Prostate gland (tissue), 2 donors: ENCODE data around the gene IGBP1. TPM values are rescaled to one million over a fixed set of nuclear protein-coding genes. Genes with fewer than 3 reads are reported as not detected.
A peak's percentile ranks its signal among the peaks of the same experiment; 100 is the strongest.

Source experiments
- DNase-seq: peaks from one replicate; pipeline ENCODE4 v3.0.0-alpha.2; 2019; ENCODE audit warnings: low spot score
- H3K27ac ChIP-seq, 2 donors: fragments of 200-600 bp; sonication (generic); 2 replicates each; pipeline ENCODE4 v1.5.1; 2017 to 2019
- H3K27me3 ChIP-seq: fragments of 200-600 bp; sonication (generic); replicated peaks from 2 replicates; pipeline ENCODE4 v1.5.1; 2019; ENCODE audit not compliant: insufficient read depth
- H3K36me3 ChIP-seq, 2 donors: fragments of 200-600 bp; sonication (generic); 1 replicate in 1 of 2; 2 replicates in 1 of 2; pipeline versions ENCODE4 v1.5.1 to v1.8.1; 2017 to 2019
- H3K4me1 ChIP-seq: fragments of 200-600 bp; sonication (generic); replicated peaks from 2 replicates; pipeline ENCODE4 v1.5.1; 2019
- H3K4me3 ChIP-seq, 2 donors: fragments of 200-600 bp; sonication (generic); 2 replicates each; pipeline ENCODE4 v1.5.1; 2017 to 2019
- H3K9me3 ChIP-seq: fragments of 200-600 bp; sonication (generic); 2 replicates; pipeline ENCODE4 v1.5.1; 2017
- POLR2A ChIP-seq: fragments of 450-650 bp; IDR thresholded peaks from one replicate; pipeline ENCODE4 v1.6.1; 2016; ENCODE audit warnings: antibody characterized with exemption, mild to moderate bottlenecking
- POLR2AphosphoS5 ChIP-seq: sonication (generic); formaldehyde crosslinking; IDR thresholded peaks from one replicate; pipeline ENCODE4 v1.6.1; 2017; ENCODE audit warnings: antibody characterized with exemption
- WGBS: methylation state at CpG from one replicate; pipeline ENCODE4 v1.1.5; 2018; 5-methylcytosine and 5-hydroxymethylcytosine counted together
- intact Hi-C: fragments of 100-400 bp; cut with DNase I; formaldehyde crosslinking; loops from one replicate; pipeline ENCODE4 v1.14.2; 2022
- total RNA-seq, 2 donors: library from RNA; depleted of rRNA; stranded (reverse); fragments of >200 nt; gene quantifications; one replicate each; pipeline ENCODE4 v1.1.0, GENCODE V29; 2016
- TF ChIP-seq, protein P1 (sequence below), 4 experiments: fragments of 200-600 bp in 2 of 4; fragments of 450-650 bp in 2 of 4; sonication (generic) in 2 of 4; IDR thresholded peaks; 1 replicate in 3 of 4; 2 replicates in 1 of 4; pipeline ENCODE4 v1.5.1; 2016 to 2019; ENCODE audit warnings: antibody characterized with exemption in 4 of 4, mild to moderate bottlenecking in 2 of 4, moderate library complexity in 2 of 4

The IGBP1 gene
- total RNA-seq, 2 donors from 2014 or later = 54.9 to 62.6 TPM

GRCh38 chrX:70132224-70132623 is 1.0 kb upstream of the IGBP1 start:
- intact Hi-C loops = loop anchor here (5.0 kb wide), 1 partner anchor 300 kb away; no protein-coding TSS in a partner anchor
- Histone ChIP-seq H3K27me3 (no peaks in the 10 kb centered on the region), H3K36me3 (no peaks in the 10 kb centered on the region), H3K4me1 (no peaks in the 10 kb centered on the region), H3K9me3 (no peaks in the 10 kb centered on the region), H3K27ac (no peak overlapping the region), H3K4me3 (no peak overlapping the region)
- no peak for DNase-seq
- TF ChIP-seq POLR2A (no peak), POLR2AphosphoS5 (no peak)
- TF ChIP-seq, protein P1, sequence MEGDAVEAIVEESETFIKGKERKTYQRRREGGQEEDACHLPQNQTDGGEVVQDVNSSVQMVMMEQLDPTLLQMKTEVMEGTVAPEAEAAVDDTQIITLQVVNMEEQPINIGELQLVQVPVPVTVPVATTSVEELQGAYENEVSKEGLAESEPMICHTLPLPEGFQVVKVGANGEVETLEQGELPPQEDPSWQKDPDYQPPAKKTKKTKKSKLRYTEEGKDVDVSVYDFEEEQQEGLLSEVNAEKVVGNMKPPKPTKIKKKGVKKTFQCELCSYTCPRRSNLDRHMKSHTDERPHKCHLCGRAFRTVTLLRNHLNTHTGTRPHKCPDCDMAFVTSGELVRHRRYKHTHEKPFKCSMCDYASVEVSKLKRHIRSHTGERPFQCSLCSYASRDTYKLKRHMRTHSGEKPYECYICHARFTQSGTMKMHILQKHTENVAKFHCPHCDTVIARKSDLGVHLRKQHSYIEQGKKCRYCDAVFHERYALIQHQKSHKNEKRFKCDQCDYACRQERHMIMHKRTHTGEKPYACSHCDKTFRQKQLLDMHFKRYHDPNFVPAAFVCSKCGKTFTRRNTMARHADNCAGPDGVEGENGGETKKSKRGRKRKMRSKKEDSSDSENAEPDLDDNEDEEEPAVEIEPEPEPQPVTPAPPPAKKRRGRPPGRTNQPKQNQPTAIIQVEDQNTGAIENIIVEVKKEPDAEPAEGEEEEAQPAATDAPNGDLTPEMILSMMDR (IDR thresholded peaks at IDR 0.05) = no peak
- WGBS = 21% methylated on average over 4 of the region's 4 CpGs

GRCh38 chrX:70132877-70133302 is 357 bp upstream of the IGBP1 start:
- DNase-seq = no peak
- TF ChIP-seq, protein P1 (IDR thresholded peaks at IDR 0.05) = no peak
- no peak for TF ChIP-seq POLR2AphosphoS5
- TF ChIP-seq POLR2A = no peak
- WGBS = 0% methylated on average over 8 of the region's 8 CpGs
- H3K4me1 ChIP-seq = no peaks in the 10 kb centered on the region
- H3K27ac ChIP-seq = peak overlapping the region; percentile 75 to 76
- H3K36me3 ChIP-seq = no peaks in the 10 kb centered on the region
- no peaks in the 10 kb centered on the region for H3K9me3 ChIP-seq
- intact Hi-C loops = loop anchor here (5.0 kb wide), 1 partner anchor 299 kb away; no protein-coding TSS in a partner anchor
- peak overlapping the region; percentile 52 for H3K4me3 ChIP-seq
- H3K27me3 ChIP-seq = no peaks in the 10 kb centered on the region

- Histone ChIP-seq H3K4me1 (no peaks in the 10 kb centered on the region), H3K36me3 (no peaks in the 10 kb centered on the region), H3K27me3 (no peaks in the 10 kb centered on the region), H3K27ac (peak overlapping the region; percentile 75 to 76), H3K4me3 (peak overlapping the region; percentile 52), H3K9me3 (no peaks in the 10 kb centered on the region)
- DNase-seq = no peak
- intact Hi-C loops = loop anchor here (5.0 kb wide), 1 partner anchor 298 kb away; no protein-coding TSS in a partner anchor
- TF ChIP-seq, protein P1 (IDR thresholded peaks at IDR 0.05) = no peak
- TF ChIP-seq POLR2A (no peak), POLR2AphosphoS5 (no peak)
- 2% methylated on average over 11 of the region's 12 CpGs for WGBS
Measured at GRCh38 chrX:70134116-70134477, 850 bp downstream of the IGBP1 start.

GRCh38 chrX:70138622-70139021 is 5.4 kb downstream of the IGBP1 start:
- Histone ChIP-seq H3K4me1 (no peaks in the 10 kb centered on the region), H3K27me3 (no peaks in the 10 kb centered on the region), H3K4me3 (no peak overlapping the region), H3K36me3 (no peaks in the 10 kb centered on the region), H3K9me3 (no peaks in the 10 kb centered on the region), H3K27ac (no peak overlapping the region)
- intact Hi-C loops = no loop called here
- no peak for DNase-seq
- TF ChIP-seq POLR2AphosphoS5 = no peak
- TF ChIP-seq POLR2A = no peak
- TF ChIP-seq, protein P1 (IDR thresholded peaks at IDR 0.05) = no peak
- 69% methylated on average over 2 of the region's 2 CpGs for WGBS

GRCh38 chrX:70139736-70140135 is 6.5 kb downstream of the IGBP1 start:
- TF ChIP-seq POLR2A = no peak
- no peak for TF ChIP-seq POLR2AphosphoS5
- TF ChIP-seq, protein P1 (IDR thresholded peaks at IDR 0.05) = no peak
- Histone ChIP-seq H3K27me3 (no peaks in the 10 kb centered on the region), H3K4me1 (no peaks in the 10 kb centered on the region), H3K36me3 (no peaks in the 10 kb centered on the region), H3K4me3 (no peak overlapping the region), H3K27ac (no peak overlapping the region), H3K9me3 (no peaks in the 10 kb centered on the region)
- no peak for DNase-seq
- WGBS = 88% methylated on average over 3 of the region's 3 CpGs
- intact Hi-C loops = no loop called here
